Thoracic aorta (tissue), 2 donors: ENCODE measurements around the gene NEAT1. TPM values are rescaled to one million over a fixed set of nuclear protein-coding genes. Genes with fewer than 3 reads are reported as not detected.

ENCODE experiments used
- ATAC-seq: fragments of 150-250 bp; one replicate; pipeline ENCODE4 v1.8.0; 2017; ENCODE audit warnings: low read depth; ENCODE audit not compliant: insufficient number of reproducible peaks, low FRiP score
- DNase-seq: peaks from one replicate; pipeline ENCODE4 v3.0.0-alpha.2; 2020; ENCODE audit warnings: low spot score
- H3K27ac ChIP-seq, 2 donors: fragments of 200-600 bp; sonication (generic); 1 replicate in 1 of 2; 2 replicates in 1 of 2; pipeline ENCODE4 v1.5.1; 2016; ENCODE audit warnings: mild to moderate bottlenecking in 2 of 2, moderate library complexity in 2 of 2
- H3K27me3 ChIP-seq: fragments of 200-600 bp; sonication (generic); replicated peaks from 2 replicates; pipeline ENCODE4 v1.6.0; 2016; ENCODE audit warnings: mild to moderate bottlenecking; ENCODE audit not compliant: insufficient read depth
- H3K36me3 ChIP-seq: fragments of 200-600 bp; sonication (generic); one replicate; pipeline ENCODE4 v1.5.1; 2016
- H3K4me1 ChIP-seq, 2 donors: fragments of 200-600 bp; sonication (generic); 1 replicate in 1 of 2; 2 replicates in 1 of 2; pipeline versions ENCODE4 v1.5.1 to v1.6.0; 2016; ENCODE audit warnings: low read depth in 2 of 2, mild to moderate bottlenecking in 1 of 2; ENCODE audit not compliant: control insufficient read depth in 1 of 2
- H3K4me3 ChIP-seq: fragments of 200-600 bp; sonication (generic); 2 replicates; pipeline ENCODE4 v1.5.1; 2016; ENCODE audit warnings: mild to moderate bottlenecking
- H3K9me3 ChIP-seq: fragments of 200-600 bp; sonication (generic); 2 replicates; pipeline ENCODE4 v1.5.1; 2016
- CTCF ChIP-seq: fragments of 200-600 bp; sonication (generic); IDR thresholded peaks from one replicate; pipeline ENCODE4 v1.5.1; 2019; ENCODE audit warnings: antibody characterized with exemption
- total RNA-seq, 2 donors: library from RNA; depleted of rRNA; stranded (reverse); fragments of >200 nt; gene quantifications; one replicate each; pipeline versions ENCODE4 v1.1.0 to v1.2.3, GENCODE V29; 2016

NEAT1 gene
- total RNA-seq, 2 donors from 2014 or later, result 848 to 1,659 TPM

- ATAC-seq (no peak), DNase-seq (no peak)
- H3K36me3 ChIP-seq, result peaks cover 33% of the 10 kb centered on the region
- H3K4me1 ChIP-seq, result peaks cover under 1 to 27% of the 10 kb centered on the region in 2 donors
- no peak overlapping the region for H3K27ac ChIP-seq
- H3K4me3 ChIP-seq, result no peak overlapping the region
- no peaks in the 10 kb centered on the region for H3K9me3 ChIP-seq
- H3K27me3 ChIP-seq, result no peaks in the 10 kb centered on the region
- no peak for TF ChIP-seq CTCF
Measured at GRCh38 chr11:65394125-65394536, 28.5 kb upstream of the NEAT1 start.

GRCh38 chr11:65395961-65396530 lies 26.6 kb upstream of the NEAT1 start:
- ATAC-seq, result no peak
- no peak for DNase-seq
- H3K4me3 ChIP-seq, result no peak overlapping the region
- peaks cover 43% of the 10 kb centered on the region for H3K36me3 ChIP-seq
- H3K27ac ChIP-seq, result no peak overlapping the region
- peaks cover 0 to 8% of the 10 kb centered on the region in 2 donors for H3K4me1 ChIP-seq
- no peaks in the 10 kb centered on the region for H3K27me3 ChIP-seq
- H3K9me3 ChIP-seq, result no peaks in the 10 kb centered on the region
- TF ChIP-seq CTCF, result no peak

- no peak for DNase-seq
- peaks cover 43% of the 10 kb centered on the region for H3K36me3 ChIP-seq
- no peaks in the 10 kb centered on the region for H3K9me3 ChIP-seq
- TF ChIP-seq CTCF, result no peak
- no peak overlapping the region for H3K4me3 ChIP-seq
- no peak for ATAC-seq
- peaks cover 0 to 3% of the 10 kb centered on the region in 2 donors for H3K4me1 ChIP-seq
- H3K27ac ChIP-seq, result no peak overlapping the region
- no peaks in the 10 kb centered on the region for H3K27me3 ChIP-seq
Measured at GRCh38 chr11:65396769-65397745, 25.5 kb upstream of the NEAT1 start.

- Histone ChIP-seq H3K27ac (no peak overlapping the region), H3K27me3 (no peaks in the 10 kb centered on the region), H3K4me1 (no peaks in the 10 kb centered on the region), H3K9me3 (no peaks in the 10 kb centered on the region), H3K36me3 (peaks cover 43% of the 10 kb centered on the region), H3K4me3 (no peak overlapping the region)
- TF ChIP-seq CTCF, result no peak
- ATAC-seq (no peak), DNase-seq (no peak)
Measured at GRCh38 chr11:65398362-65398910, 24.2 kb upstream of the NEAT1 start.

- H3K4me1 ChIP-seq, result no peaks in the 10 kb centered on the region
- no peak for DNase-seq
- peaks cover 46% of the 10 kb centered on the region for H3K36me3 ChIP-seq
- no peaks in the 10 kb centered on the region for H3K27me3 ChIP-seq
- no peak for TF ChIP-seq CTCF
- no peak overlapping the region for H3K4me3 ChIP-seq
- H3K9me3 ChIP-seq, result no peaks in the 10 kb centered on the region
- no peak overlapping the region for H3K27ac ChIP-seq
- no peak for ATAC-seq
Measured at GRCh38 chr11:65399249-65399648, 23.3 kb upstream of the NEAT1 start.
